HepG2 (cell line): ENCODE data around the gene AKT3. TPM values are rescaled to one million over a fixed set of nuclear protein-coding genes. Genes with fewer than 3 reads are reported as not detected.

ENCODE experiments used
- ATAC-seq: fragments of 200-7000 bp; cut with Tn5 transposase; 3 replicates; pipeline ENCODE4 v1.9.1; 2020; ENCODE audit warnings: mild to moderate bottlenecking, moderate library complexity
- BruUV-seq: library from RNA; stranded (reverse); fragments of 400-500 nt; replicated peaks from 2 replicates; lab custom pipeline; 2021; lab: Mats Ljungman, UMichigan
- CTCF ChIA-PET: fragments of 300-600 bp; formaldehyde crosslinking; extraction: SDS; loops from one replicate; lab custom pipeline; 2021; ENCODE audit warnings: low total read pairs, inconsistent platforms, low intra/inter-chr PET ratio; lab: Yijun Ruan, JAX
- POLR2A ChIA-PET: fragments of 350-600 bp; sonication (Branson Sonifier 250); formaldehyde crosslinking; loops from one replicate; lab custom pipeline; 2020; ENCODE audit warnings: antibody characterized with exemption, inconsistent platforms; lab: Yijun Ruan, JAX
- DNase-seq: peaks from one replicate; pipeline ENCODE4 v3.0.0-alpha.2; 2015; ENCODE audit warnings: low spot score
- FAIRE-seq: peaks from 3 replicates; lab custom pipeline; 2011; peaks lifted over from hg19 to GRCh38; lab: Jason Lieb, UNC
- H2AFZ ChIP-seq: one replicate; pipeline ENCODE4 v1.6.1; 2011; ENCODE audit warnings: low read length, inconsistent platforms
- H3K27ac ChIP-seq: fragments of 300-600 bp; 3 replicates; pipeline ENCODE4 v1.8.0; 2011; ENCODE audit warnings: mixed run types, mild to moderate bottlenecking, mixed read lengths, low read length, inconsistent platforms; ENCODE audit not compliant: insufficient read depth; ENCODE audit errors: extremely low read length
- H3K27me3 ChIP-seq, 2 experiments: fragments of 200-600 bp in 1 of 2; 2 replicates in 1 of 2; 3 replicates in 1 of 2; pipeline versions ENCODE4 v1.6.0 to v1.8.0; 2011; ENCODE audit warnings: low read length in 2 of 2, mild to moderate bottlenecking in 2 of 2, moderate library complexity in 2 of 2, inconsistent platforms in 1 of 2; ENCODE audit not compliant: insufficient read depth in 2 of 2, control insufficient read depth in 1 of 2
- H3K36me3 ChIP-seq, 2 experiments: fragments of 200-600 bp in 1 of 2; replicated peaks in 1 of 2; 2 replicates in 1 of 2; 3 replicates in 1 of 2; pipeline versions ENCODE4 v1.5.1 to v1.8.0; 2011; ENCODE audit warnings: low read length in 2 of 2, inconsistent platforms in 1 of 2; ENCODE audit not compliant: insufficient read depth in 2 of 2, control insufficient read depth in 1 of 2
- H3K4me1 ChIP-seq: 2 replicates; pipeline ENCODE4 v1.5.1; 2012; ENCODE audit warnings: low read length, inconsistent platforms; ENCODE audit not compliant: insufficient read depth
- H3K4me2 ChIP-seq: 2 replicates; pipeline ENCODE4 v1.6.0; 2011; ENCODE audit warnings: low read depth, low read length, inconsistent platforms
- H3K4me3 ChIP-seq, 3 experiments: fragments of 200-600 bp in 1 of 3; sonication (generic), shearing (Covaris generic) in 1 of 3; replicated peaks in 1 of 3; 2 replicates each; pipeline ENCODE4 v1.5.1; 2011 to 2016; ENCODE audit warnings: low read length in 3 of 3, inconsistent platforms in 2 of 3, low read depth in 2 of 3, mild to moderate bottlenecking in 2 of 3, control low read depth in 1 of 3, mixed read lengths in 1 of 3; ENCODE audit not compliant: insufficient read depth in 1 of 3
- H3K79me2 ChIP-seq: one replicate; pipeline ENCODE4 v1.6.1; 2011; ENCODE audit warnings: low read length, inconsistent platforms; ENCODE audit not compliant: insufficient read depth
- H3K9ac ChIP-seq: 2 replicates; pipeline ENCODE4 v1.6.0; 2011; ENCODE audit warnings: mild to moderate bottlenecking, low read depth, low read length, inconsistent platforms; ENCODE audit not compliant: insufficient read depth
- H3K9me3 ChIP-seq: 2 replicates; pipeline ENCODE4 v1.5.1; 2012; ENCODE audit warnings: mild to moderate bottlenecking, low read length
- H4K20me1 ChIP-seq: 2 replicates; pipeline ENCODE4 v1.6.0; 2011; ENCODE audit warnings: inconsistent platforms, mild to moderate bottlenecking, low read length, moderate library complexity; ENCODE audit not compliant: insufficient read depth
- CSRNP1 ChIP-seq: sonication (generic); formaldehyde crosslinking; IDR thresholded peaks from 2 replicates; pipeline ENCODE4 v1.8.1; 2023; ENCODE audit warnings: mild to moderate bottlenecking, missing genetic modification reagents
- CTCF ChIP-seq: sonication (generic); formaldehyde crosslinking; IDR thresholded peaks from 2 replicates; pipeline ENCODE4 v1.5.0; 2020; ENCODE audit warnings: mild to moderate bottlenecking, missing genetic modification reagents, moderate library complexity
- DDIT3 ChIP-seq: sonication (generic); formaldehyde crosslinking; IDR thresholded peaks from 2 replicates; pipeline ENCODE4 v1.4.0; 2020; ENCODE audit warnings: mild to moderate bottlenecking, missing genetic modification reagents
- GABPA ChIP-seq, 2 experiments: IDR thresholded peaks; 2 replicates each; pipeline ENCODE4 v1.6.1; 2011 to 2016; ENCODE audit warnings: low read depth in 2 of 2, low read length in 1 of 2, missing biosample characterization in 1 of 2, missing genetic modification characterization in 1 of 2
- HMG20A ChIP-seq: IDR thresholded peaks from 2 replicates; pipeline ENCODE4 v1.6.1; 2016; ENCODE audit warnings: borderline replicate concordance
- HNRNPK ChIP-seq: fragments of 200-400 bp; formaldehyde crosslinking; IDR thresholded peaks from 2 replicates; pipeline ENCODE4 v1.6.1; 2018; ENCODE audit warnings: low read length, low read depth, moderate library complexity, mild to moderate bottlenecking; ENCODE audit not compliant: poor library complexity, severe bottlenecking
- HOXA7 ChIP-seq: sonication (generic); formaldehyde crosslinking; IDR thresholded peaks from 2 replicates; pipeline ENCODE4 v1.8.1; 2022; ENCODE audit warnings: mild to moderate bottlenecking, missing genetic modification reagents, moderate library complexity
- MEIS2 ChIP-seq: sonication (generic); formaldehyde crosslinking; IDR thresholded peaks from 2 replicates; pipeline ENCODE4 v1.9.0; 2021; ENCODE audit warnings: mild to moderate bottlenecking, missing genetic modification reagents
- MTA1 ChIP-seq: sonication (generic); formaldehyde crosslinking; IDR thresholded peaks from 2 replicates; pipeline ENCODE4 v1.4.0; 2020; ENCODE audit warnings: missing genetic modification reagents, mild to moderate bottlenecking, borderline replicate concordance
- TERF1 ChIP-seq: sonication (generic); formaldehyde crosslinking; IDR thresholded peaks from 2 replicates; pipeline ENCODE4 v1.8.0; 2022; ENCODE audit warnings: mild to moderate bottlenecking, missing genetic modification reagents, moderate library complexity
- THAP7 ChIP-seq: sonication (generic); formaldehyde crosslinking; IDR thresholded peaks from 2 replicates; pipeline ENCODE4 v1.8.1; 2023; ENCODE audit warnings: mild to moderate bottlenecking, missing genetic modification reagents
- ZNF83 ChIP-seq: sonication (generic); formaldehyde crosslinking; IDR thresholded peaks from 2 replicates; pipeline ENCODE4 v1.4.0; 2020; ENCODE audit warnings: missing genetic modification reagents, mild to moderate bottlenecking, borderline replicate concordance
- WGBS: methylation state at CpG from one replicate; pipeline ENCODE4 v1.1.6; 2017; ENCODE audit warnings: low lambda C conversion rate; 5-methylcytosine and 5-hydroxymethylcytosine counted together
- in situ Hi-C: cut with HindIII; loops from 2 replicates; pipeline ENCODE4 v1.10.0; 2017; ENCODE audit warnings: low pct_unique_long_range_greater_than_20kb; ENCODE audit not compliant: extremely low pct_ligation_motif_present
- intact Hi-C: fragments of 100-400 bp; cut with micrococcal nuclease; formaldehyde crosslinking; loops from one replicate; pipeline ENCODE4 v1.10.0; 2022; ENCODE audit not compliant: unreplicated experiment
- polyA plus RNA-seq, 8 experiments: library from polyadenylated mRNA; depleted of rRNA in 3 of 8; stranded (reverse) in 7 of 8; unstranded in 1 of 8; fragments of >200 nt; fragmentation: Illumina TruSeq in 4 of 8; extraction: Trizol in 4 of 8; gene quantifications; 2 replicates each; pipeline versions ENCODE4 v1.2.1 to v1.2.3, GENCODE V29; 2011 to 2016; ENCODE audit warnings: low read depth in 4 of 8, missing spikeins in 1 of 8, mixed read lengths in 1 of 8; ENCODE audit not compliant: insufficient read depth in 1 of 8
- total RNA-seq, 5 experiments: library from RNA; depleted of rRNA; stranded (reverse); fragments of >200 nt; fragmentation: Illumina TruSeq; extraction: Trizol; gene quantifications; 2 replicates each; pipeline ENCODE4 v1.2.3, GENCODE V29; 2016; ENCODE audit warnings: low read depth in 1 of 5

The AKT3 gene
- total and polyA plus RNA-seq, 2 of the 13 experiments (the other 11 are each of a cell fraction or from before 2014, with no cell fraction given) = 0.07 TPM

- CTCF ChIA-PET = no interaction called here
- in situ Hi-C loops = no loop called here
- H3K4me2 ChIP-seq = no peak overlapping the region
Measured at GRCh38 chr1:243546457-243546856, 303.6 kb downstream of the AKT3 start.

More at GRCh38 chr1:243546457-243546856, 303.6 kb downstream of the AKT3 start:
- WGBS = 8% methylated on average over 1 of the region's 1 CpG
- no peak overlapping the region for H2AFZ ChIP-seq
- FAIRE-seq = no peak
- H3K4me3 ChIP-seq = no peak overlapping the region
- no peaks in the 10 kb centered on the region for H3K36me3 ChIP-seq
- POLR2A ChIA-PET = no interaction called here
- TF ChIP-seq ZNF83 (no peak), HMG20A (CRISPR knock-in tag) (no peak), TERF1 (no peak), GABPA (IDR thresholded peaks at IDR 0.05; ENCODE audit: low read depth, low read length) (no peak), GABPA (CRISPR knock-in tag; IDR thresholded peaks at IDR 0.05; ENCODE audit: low read depth) (no peak), CSRNP1 (CRISPR knock-in tag) (no peak), THAP7 (CRISPR knock-in tag) (no peak), MEIS2 (CRISPR knock-in tag) (no peak), DDIT3 (CRISPR knock-in tag) (no peak), HOXA7 (no peak), CTCF (no peak), MTA1 (CRISPR knock-in tag) (no peak), HNRNPK (no peak)
- BruUV-seq = no TSS peak
- intact Hi-C loops = no loop called here
- H3K27me3 ChIP-seq = no peaks in the 10 kb centered on the region
- no peak for ATAC-seq
- no peak overlapping the region for H3K27ac ChIP-seq
- H4K20me1 ChIP-seq = no peaks in the 10 kb centered on the region
- H3K4me1 ChIP-seq = no peaks in the 10 kb centered on the region
- no peaks in the 10 kb centered on the region for H3K9me3 ChIP-seq
- no peak for DNase-seq
- H3K79me2 ChIP-seq = no peaks in the 10 kb centered on the region
- no peak overlapping the region for H3K9ac ChIP-seq
